Endothelial cell (in vitro differentiated cells): ENCODE data around the gene NOX3. TPM values are rescaled to one million over a fixed set of nuclear protein-coding genes. Genes with fewer than 3 reads are reported as not detected.
"Not testable (repeated sequence)": the region's sequence is repeated elsewhere in the genome, so short reads cannot be mapped to it uniquely, and the experiment has no call there.

Experiments
- DNase-seq: peaks from one replicate; pipeline ENCODE4 v3.0.0; 2021; ENCODE audit warnings: low spot score
- H3K27ac Mint-ChIP-seq: one replicate; pipeline ENCODE4 v1.8.0; 2021; ENCODE audit warnings: mixed read lengths, inconsistent platforms; ENCODE audit not compliant: unreplicated experiment
- H3K27me3 Mint-ChIP-seq: one replicate; pipeline ENCODE4 v1.8.0; 2021; ENCODE audit warnings: mild to moderate bottlenecking, moderate library complexity, mixed read lengths, inconsistent platforms; ENCODE audit not compliant: unreplicated experiment
- H3K36me3 Mint-ChIP-seq: one replicate; pipeline ENCODE4 v1.8.0; 2021; ENCODE audit warnings: mild to moderate bottlenecking, low read depth, mixed read lengths, inconsistent platforms; ENCODE audit not compliant: unreplicated experiment
- H3K4me1 Mint-ChIP-seq: one replicate; pipeline ENCODE4 v1.8.0; 2021; ENCODE audit warnings: mild to moderate bottlenecking, mixed read lengths, inconsistent platforms; ENCODE audit not compliant: unreplicated experiment
- H3K4me3 Mint-ChIP-seq: one replicate; pipeline ENCODE4 v1.8.0; 2021; ENCODE audit warnings: mild to moderate bottlenecking, mixed read lengths, inconsistent platforms; ENCODE audit not compliant: unreplicated experiment
- H3K9me3 Mint-ChIP-seq: one replicate; pipeline ENCODE4 v1.8.0; 2021; ENCODE audit warnings: mixed read lengths, inconsistent platforms; ENCODE audit not compliant: unreplicated experiment
- total RNA-seq: library from RNA; stranded (reverse); fragmentation: NEBNext Ultra II Directional; extraction: Animal tissue kit (Norgen Biotek cat#: 25700); gene quantifications from one replicate; pipeline ENCODE4 v1.2.1, GENCODE V29; 2021; ENCODE audit not compliant: unreplicated experiment
- TF ChIP-seq, protein P1 (sequence below): fragments of 200-600 bp; sonication (generic); IDR thresholded peaks from one replicate; pipeline ENCODE4 v1.5.0; 2021; ENCODE audit warnings: antibody characterized with exemption; ENCODE audit not compliant: unreplicated experiment

Gene NOX3
- total RNA-seq, 1 donor from 2014 or later, result not detected

DNA sequence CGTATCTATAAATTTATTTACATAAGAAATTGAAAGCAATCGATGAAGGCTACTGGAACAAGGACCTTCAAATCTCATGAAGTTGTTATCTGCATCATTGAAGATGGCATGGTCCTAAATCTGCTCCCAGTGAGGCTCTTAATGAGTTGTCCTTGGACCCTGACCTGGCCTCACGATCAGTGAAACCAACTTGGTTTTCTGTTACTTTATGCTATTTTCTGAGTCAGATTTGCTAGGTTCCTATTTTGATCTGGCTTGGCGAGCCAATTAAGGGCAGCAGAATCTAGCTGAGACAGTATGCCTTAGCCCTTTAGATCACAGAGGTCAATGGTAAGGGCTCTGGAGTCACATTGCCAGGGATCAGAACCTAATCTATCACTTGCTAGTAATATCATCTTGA is 30.1 kb upstream of the NOX3 start:
- TF ChIP-seq, protein P1, sequence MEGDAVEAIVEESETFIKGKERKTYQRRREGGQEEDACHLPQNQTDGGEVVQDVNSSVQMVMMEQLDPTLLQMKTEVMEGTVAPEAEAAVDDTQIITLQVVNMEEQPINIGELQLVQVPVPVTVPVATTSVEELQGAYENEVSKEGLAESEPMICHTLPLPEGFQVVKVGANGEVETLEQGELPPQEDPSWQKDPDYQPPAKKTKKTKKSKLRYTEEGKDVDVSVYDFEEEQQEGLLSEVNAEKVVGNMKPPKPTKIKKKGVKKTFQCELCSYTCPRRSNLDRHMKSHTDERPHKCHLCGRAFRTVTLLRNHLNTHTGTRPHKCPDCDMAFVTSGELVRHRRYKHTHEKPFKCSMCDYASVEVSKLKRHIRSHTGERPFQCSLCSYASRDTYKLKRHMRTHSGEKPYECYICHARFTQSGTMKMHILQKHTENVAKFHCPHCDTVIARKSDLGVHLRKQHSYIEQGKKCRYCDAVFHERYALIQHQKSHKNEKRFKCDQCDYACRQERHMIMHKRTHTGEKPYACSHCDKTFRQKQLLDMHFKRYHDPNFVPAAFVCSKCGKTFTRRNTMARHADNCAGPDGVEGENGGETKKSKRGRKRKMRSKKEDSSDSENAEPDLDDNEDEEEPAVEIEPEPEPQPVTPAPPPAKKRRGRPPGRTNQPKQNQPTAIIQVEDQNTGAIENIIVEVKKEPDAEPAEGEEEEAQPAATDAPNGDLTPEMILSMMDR, result no peak
- no peaks in the 10 kb centered on the region for H3K27me3 Mint-ChIP-seq
- DNase-seq, result no peak
- no peak overlapping the region for H3K27ac Mint-ChIP-seq
- no peaks in the 10 kb centered on the region for H3K36me3 Mint-ChIP-seq
- H3K4me1 Mint-ChIP-seq, result no peaks in the 10 kb centered on the region
- H3K9me3 Mint-ChIP-seq, result no peaks in the 10 kb centered on the region
- no peak overlapping the region for H3K4me3 Mint-ChIP-seq

GRCh38 chr6:155483858-155484257 is 28.2 kb upstream of the NOX3 start:
- H3K4me3 Mint-ChIP-seq, result no peak overlapping the region

DNA sequence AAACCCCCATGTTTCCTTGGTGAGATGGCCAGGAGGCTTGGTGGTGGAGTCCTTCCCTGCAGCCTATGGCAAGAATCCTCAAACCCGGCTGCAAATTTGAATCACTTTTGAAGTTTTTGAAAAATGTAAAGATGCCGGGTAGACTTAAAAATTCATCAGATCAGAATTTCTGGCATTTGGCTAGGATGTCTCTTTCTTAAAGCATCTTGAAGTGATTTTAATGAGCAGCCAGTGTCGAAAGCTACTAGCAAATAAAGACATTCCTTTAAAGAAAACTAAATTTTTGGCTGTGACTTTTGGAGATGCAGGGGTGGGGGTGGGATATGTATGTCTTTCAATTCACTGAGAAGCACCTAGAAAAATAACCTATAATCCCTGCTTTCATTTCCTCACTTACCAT is 25.6 kb upstream of the NOX3 start:
- no peak overlapping the region for H3K27ac Mint-ChIP-seq
- no peaks in the 10 kb centered on the region for H3K27me3 Mint-ChIP-seq
- no peaks in the 10 kb centered on the region for H3K4me1 Mint-ChIP-seq
- no peaks in the 10 kb centered on the region for H3K9me3 Mint-ChIP-seq
- H3K4me3 Mint-ChIP-seq, result no peak overlapping the region
- TF ChIP-seq, protein P1, result no peak
- no peak for DNase-seq
- no peaks in the 10 kb centered on the region for H3K36me3 Mint-ChIP-seq

More at GRCh38 chr6:155483858-155484257, 28.2 kb upstream of the NOX3 start:
- no peaks in the 10 kb centered on the region for H3K36me3 Mint-ChIP-seq
- TF ChIP-seq, protein P1, result no peak
- no peak for DNase-seq
- no peak overlapping the region for H3K27ac Mint-ChIP-seq
- no peaks in the 10 kb centered on the region for H3K27me3 Mint-ChIP-seq
- no peaks in the 10 kb centered on the region for H3K4me1 Mint-ChIP-seq
- H3K9me3 Mint-ChIP-seq, result no peaks in the 10 kb centered on the region

DNA sequence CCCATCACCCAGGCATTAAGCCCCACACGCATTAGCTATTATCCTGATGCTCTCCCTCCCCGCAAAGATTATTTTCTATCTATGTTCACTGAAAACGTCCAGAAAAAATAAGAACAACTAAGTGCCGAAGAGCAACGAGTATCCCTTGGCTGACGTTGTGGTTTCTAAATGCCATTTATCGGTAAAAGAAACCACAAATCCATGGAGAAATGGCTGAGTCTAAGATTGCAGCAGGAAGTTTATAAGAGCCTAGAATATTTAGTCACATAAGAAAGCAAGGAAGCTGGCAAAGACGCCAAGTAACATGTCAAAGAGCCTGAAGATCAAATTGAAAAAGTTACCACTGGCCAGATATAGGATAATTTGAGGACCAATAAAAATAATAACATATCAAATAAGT is 18.1 kb upstream of the NOX3 start:
- Mint-ChIP-seq H3K4me3 (no peak overlapping the region), H3K4me1 (no peaks in the 10 kb centered on the region), H3K27me3 (no peaks in the 10 kb centered on the region), H3K36me3 (peaks cover 4% of the 10 kb centered on the region), H3K27ac (no peak overlapping the region), H3K9me3 (no peaks in the 10 kb centered on the region)
- TF ChIP-seq, protein P1, result no peak
- DNase-seq, result no peak

- H3K36me3 Mint-ChIP-seq, result peaks cover 6% of the 10 kb centered on the region
- H3K4me3 Mint-ChIP-seq, result no peak overlapping the region
- TF ChIP-seq, protein P1, result no peak
Measured at GRCh38 chr6:155472886-155473285, 17.2 kb upstream of the NOX3 start.

GRCh38 chr6:155470979-155471616 is 15.5 kb upstream of the NOX3 start:
- not testable (repeated sequence) for H3K36me3 Mint-ChIP-seq, H3K27me3 Mint-ChIP-seq, H3K27ac Mint-ChIP-seq, H3K9me3 Mint-ChIP-seq, H3K4me1 Mint-ChIP-seq, H3K4me3 Mint-ChIP-seq, DNase-seq

More at GRCh38 chr6:155472886-155473285, 17.2 kb upstream of the NOX3 start:
- Mint-ChIP-seq H3K27me3 (no peaks in the 10 kb centered on the region), H3K4me1 (no peaks in the 10 kb centered on the region), H3K27ac (no peak overlapping the region), H3K9me3 (no peaks in the 10 kb centered on the region)
- DNase-seq, result no peak

DNA sequence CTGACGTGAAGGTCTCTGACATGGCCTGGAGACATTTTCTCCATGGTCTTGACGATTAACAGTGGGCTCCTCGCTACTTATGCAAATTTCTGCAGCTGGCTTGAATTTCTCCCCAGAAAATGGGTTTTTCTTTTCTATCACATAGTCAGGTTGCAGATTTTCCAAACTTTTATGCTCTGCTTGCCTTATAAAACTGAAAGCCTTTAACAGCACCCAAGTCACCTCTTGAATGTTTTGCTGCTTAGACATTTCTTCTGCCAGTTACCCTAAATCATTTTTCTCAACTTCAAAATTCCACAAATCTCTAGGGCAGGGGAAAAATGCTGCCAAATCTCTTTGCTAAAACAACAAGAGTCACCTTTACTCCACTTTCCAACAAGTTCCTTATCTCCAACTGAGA is 12.9 kb upstream of the NOX3 start:
- not testable (repeated sequence) for H3K27me3 Mint-ChIP-seq, H3K4me1 Mint-ChIP-seq, H3K4me3 Mint-ChIP-seq, H3K27ac Mint-ChIP-seq, DNase-seq, H3K36me3 Mint-ChIP-seq, H3K9me3 Mint-ChIP-seq
